Middle frontal gyrus (tissue), 1 donor: ENCODE results near the gene ACSS3.
"Not testable (repeated sequence)": the region's sequence is repeated elsewhere in the genome, so short reads cannot be mapped to it uniquely, and the experiment has no call there.

ENCODE experiments used
- DNase-seq: peaks from one replicate; pipeline ENCODE4 v3.0.0-alpha.2; 2015; ENCODE audit warnings: low spot score; ENCODE audit errors: extremely low spot score

ACSS3 gene

DNA sequence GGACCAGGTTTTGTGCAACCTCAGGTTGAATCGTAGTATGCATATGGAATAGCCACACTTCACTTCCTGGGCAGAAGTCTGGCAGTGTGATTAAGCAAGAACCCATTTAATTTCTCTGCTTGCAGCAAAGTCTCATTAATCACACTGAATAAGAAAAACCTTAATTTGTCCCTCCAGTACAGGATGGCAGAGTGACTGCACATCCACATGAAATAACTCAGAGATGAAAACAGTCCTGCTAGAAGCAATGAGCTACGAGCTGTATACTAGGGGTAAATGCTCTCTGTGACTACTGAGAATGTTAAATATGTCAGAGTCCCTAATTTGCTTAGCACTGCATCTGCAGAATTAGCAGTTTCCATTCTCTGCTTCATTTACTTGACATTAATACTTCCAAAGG lies 88.9 kb downstream of the ACSS3 start:
- no peak for DNase-seq

DNA sequence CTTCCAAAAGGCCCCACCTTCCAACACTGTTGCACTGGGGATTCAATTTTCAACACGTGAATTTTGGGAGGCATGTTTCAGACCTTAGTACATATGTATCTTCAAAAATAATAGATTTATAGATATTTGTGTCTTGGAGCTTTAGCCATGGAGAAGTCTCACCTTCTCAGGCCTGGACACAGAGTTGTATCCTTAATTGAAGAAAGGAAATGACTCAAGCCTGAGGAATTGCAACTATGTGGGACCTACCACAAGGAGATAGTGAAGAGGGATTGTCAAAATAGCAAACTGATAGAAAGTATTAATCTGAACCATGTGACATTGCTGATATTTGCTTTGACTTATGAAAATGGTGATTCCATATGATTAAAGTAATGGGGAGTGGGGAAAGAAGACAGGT lies 89.8 kb downstream of the ACSS3 start:
- DNase-seq, result no peak

DNA sequence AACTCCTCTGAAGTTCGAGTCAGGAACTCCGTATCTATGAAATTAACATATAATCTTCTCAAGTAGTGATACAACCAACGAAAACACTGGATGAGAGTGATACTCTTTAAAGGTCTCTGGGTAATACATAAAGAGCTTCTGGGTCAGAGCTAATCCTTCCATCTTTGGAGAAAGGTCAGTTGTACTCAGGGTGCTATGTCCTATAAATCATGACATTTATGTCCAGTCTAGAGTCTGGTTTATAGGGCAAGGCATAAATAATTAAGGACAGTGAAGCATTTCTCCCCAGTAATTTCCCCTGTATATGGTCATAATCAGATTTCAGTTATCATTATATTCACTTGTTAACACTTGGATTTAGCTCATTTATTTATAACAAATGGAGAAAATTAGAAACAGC lies 90.6 kb downstream of the ACSS3 start:
- no peak for DNase-seq

DNA sequence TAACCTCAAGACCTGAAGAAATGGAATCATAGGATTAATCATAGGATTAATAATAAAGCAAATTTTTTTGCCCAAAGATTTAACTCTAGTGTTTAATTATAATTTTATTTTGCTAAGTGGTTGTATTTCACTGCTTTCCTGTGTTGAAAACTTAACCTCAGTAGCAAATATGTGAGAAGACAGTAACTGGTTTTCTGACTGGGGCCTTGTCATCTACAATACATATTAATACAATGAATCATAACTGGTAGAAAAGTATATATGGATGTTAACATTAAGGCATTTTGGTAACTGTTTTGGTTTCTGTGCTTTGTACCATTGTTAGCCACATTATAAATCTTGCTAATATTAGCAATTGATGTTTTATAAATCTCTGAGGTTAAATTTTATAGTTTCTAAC lies 92.2 kb downstream of the ACSS3 start:
- no peak for DNase-seq

DNA sequence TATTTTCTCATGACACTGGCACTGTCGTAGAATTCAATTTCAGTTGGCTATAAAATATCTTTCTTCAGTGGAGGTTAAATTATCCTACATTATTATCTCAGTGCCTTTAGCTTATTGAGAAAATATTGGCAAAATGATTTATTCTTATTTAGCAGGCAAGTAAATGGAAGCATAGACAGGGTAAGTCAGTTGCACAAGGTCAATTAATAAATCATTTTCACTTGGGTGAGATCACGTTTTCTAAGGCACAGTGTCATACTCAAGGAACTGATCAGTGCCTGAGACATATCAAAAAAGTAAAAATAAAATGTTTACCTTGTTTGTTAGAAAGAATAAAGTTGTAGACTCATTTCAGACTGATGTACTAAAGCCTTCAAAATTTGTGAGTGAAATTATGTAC lies 95.0 kb downstream of the ACSS3 start:
- no peak for DNase-seq

DNA sequence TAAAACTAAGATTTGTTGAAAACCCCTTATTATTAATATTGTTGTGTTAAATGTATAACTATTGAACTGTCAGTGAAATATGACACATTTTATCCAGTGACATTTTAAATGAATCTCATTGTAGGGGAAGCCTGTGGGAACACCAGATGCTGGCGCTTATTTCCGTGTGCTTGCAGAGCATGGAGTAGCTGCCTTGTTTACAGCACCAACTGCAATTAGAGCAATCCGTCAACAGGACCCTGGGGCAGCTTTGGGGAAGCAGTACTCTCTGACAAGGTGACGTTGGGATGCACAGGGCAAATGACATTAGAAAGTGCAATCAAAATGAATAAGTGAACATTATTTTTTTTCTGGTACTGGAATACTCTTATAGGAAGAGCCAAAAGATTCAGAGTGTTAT lies 96.8 kb downstream of the ACSS3 start:
- no peak for DNase-seq

DNA sequence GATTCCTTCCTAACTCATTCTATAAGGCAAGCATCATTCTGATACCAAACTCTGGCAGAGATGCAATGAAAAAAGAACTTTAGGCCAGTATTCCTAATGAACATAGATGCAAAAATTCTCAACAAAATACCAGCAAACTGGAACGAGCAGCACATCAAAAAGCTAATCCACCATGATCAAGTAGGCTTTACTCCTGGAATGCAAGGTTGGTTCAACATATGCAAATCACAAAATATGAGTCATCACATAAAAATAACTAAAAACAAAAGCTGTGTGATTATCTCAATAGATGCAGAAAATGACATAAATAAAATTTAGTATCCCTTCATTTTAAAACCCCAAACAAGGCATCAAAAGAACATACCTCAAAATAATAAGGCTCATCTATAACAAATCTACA lies 98.9 kb downstream of the ACSS3 start:
- DNase-seq, result no peak

DNA sequence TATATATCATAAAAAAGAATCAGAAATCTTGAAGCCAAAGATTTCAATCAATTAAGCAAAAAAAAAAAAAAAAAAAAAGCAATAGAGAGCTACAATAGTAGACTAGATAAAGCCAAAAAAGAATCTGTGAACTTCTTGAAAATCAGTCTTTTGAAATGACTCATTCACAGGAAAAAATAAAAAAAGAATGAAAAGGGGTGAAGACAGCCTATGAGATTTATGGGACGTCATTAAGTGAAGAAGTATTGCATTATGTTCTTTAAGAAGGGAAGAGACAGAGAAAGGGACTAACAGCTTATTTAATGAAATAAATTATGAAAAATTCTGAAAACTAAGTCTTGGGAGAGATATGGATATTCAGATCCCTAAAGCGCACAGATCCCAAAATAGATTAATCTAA lies 103.8 kb downstream of the ACSS3 start:
- DNase-seq, result no peak

DNA sequence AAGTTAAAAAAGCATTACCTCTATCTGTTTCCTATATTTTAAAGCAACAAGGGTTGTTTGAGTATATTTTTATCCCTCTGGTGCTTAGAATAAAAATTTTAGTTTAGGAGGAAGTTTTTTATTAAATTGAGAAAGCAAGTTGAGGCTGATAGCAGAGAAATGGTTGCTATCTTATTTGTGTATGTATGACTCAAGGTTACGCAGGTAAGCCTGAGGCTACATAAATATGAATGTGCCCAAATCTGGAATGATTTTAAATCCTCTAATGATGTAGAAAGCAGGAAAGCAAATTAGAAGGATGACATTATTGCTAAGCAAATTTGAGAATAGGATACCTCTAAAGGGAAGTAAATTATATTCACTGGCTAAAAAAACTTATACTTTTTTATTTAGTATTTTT lies 109.8 kb downstream of the ACSS3 start:
- no peak for DNase-seq

DNA sequence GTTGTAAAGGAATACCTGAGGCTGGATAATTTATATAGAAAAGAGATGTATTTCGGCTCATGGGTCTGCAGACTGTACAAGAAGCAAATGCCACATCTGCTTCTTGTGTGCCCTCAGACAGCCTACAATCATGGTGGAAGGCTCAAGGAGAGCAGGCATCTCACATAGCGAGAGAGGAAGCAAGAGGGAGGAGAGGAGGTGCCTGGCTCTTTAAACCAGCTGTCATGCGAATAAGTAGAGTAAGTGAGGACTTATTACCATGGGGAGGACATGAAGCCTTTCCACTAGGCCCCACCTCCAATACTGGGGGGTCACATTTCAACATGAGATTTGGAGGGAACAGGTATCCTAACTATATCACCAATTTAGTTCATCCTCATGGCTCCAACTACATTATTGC lies 118.7 kb downstream of the ACSS3 start:
- DNase-seq, result no peak

DNA sequence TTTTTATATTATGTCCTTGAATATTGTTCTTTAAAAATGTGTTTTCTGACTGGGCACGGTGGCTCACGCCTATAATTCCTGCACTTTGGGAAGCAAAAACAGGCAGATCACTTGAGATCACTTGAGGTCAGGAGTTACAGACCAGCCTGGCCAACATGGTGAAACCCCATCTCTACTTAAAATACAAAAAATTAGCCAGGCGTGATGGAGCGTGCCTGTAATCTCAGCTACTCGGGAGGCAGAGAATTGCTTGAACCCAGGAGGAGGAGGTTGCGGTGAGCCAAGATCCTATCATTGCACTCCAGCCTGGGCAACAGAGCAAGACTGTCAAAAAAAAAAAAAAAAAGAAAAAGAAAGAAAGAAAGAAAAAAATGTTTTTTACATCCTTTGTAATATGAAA lies 122.7 kb downstream of the ACSS3 start:
- not testable (repeated sequence) for DNase-seq

DNA sequence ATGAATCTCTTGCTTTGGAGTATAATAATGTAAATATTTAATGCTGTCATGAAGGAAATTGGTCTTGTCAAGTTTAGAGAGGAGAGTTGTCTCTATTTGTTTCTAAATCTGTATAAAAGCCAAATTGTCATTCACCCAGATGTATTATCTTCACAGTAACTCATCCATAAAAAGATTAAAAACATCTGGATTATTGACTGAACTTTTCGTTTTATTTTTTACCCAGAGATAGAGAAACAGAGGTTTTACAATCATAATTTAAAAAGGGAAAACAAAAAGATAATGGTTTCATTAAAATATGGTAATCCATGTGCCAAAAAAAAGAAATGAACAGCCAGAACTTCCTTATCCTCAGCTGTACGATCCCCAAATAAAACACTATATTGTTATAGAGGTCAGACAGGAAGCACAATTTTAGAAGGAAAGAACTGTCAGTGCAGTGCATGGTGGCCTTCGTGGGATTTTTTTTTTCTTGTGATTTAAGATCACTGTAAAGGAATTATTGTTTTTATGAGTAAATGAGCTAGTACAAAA lies 125.9 kb downstream of the ACSS3 start:
- no peak for DNase-seq

DNA sequence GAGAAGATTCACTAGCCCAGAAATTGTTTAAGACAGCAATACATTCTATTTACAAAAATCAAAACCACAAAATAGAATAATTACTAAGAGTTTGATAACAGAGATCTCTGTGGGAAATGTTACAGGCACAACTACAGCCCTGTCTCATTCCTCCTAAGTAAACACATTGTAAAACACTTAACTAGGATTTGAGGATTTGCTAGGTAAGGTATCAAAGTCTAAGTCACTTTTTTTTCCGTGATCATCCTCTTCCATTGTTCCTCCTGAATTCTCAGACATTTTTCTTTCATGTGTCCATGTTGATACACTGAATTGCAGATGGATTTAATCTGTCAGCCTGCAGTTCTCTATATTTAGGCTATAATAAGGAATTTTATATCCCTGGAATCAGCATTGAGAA lies 127.5 kb downstream of the ACSS3 start:
- DNase-seq, result no peak

DNA sequence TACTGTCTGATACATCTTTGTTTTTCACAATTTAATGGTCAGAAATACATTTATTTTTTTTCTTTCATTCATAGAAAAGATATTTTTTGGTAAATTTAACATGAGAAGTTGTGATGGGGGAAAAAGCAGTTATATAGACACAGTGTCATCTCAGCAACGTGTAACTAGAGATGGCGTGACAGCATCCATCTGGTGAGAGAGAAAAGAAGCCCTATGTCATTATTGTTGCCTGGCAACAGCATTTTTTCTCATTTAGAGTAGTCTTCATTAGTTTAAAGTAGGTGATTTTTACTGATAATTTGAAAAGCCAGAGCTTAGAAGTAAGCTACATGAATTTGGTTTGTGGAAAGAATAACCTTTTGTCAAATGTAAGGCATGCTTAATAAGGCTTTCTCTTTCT lies 128.6 kb downstream of the ACSS3 start:
- no peak for DNase-seq

DNA sequence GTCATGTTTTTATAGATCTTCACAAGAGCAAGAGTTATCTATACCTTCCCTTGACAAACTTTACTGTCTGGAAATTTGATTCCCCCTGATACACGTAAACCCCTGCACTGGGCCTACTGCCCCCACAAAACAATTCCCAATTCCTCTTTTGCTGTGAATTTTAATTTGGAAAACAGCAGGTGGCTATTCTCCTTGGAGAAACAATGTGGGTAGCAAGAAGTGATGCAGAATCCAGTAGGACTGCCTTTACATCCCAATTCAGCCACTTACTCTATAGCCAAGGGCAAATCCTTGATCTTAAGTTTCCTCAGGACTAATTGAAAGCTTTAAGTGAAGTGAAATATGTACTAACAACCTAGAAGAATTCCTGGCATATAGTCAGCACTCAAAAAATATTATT lies 129.3 kb downstream of the ACSS3 start:
- DNase-seq, result no peak

DNA sequence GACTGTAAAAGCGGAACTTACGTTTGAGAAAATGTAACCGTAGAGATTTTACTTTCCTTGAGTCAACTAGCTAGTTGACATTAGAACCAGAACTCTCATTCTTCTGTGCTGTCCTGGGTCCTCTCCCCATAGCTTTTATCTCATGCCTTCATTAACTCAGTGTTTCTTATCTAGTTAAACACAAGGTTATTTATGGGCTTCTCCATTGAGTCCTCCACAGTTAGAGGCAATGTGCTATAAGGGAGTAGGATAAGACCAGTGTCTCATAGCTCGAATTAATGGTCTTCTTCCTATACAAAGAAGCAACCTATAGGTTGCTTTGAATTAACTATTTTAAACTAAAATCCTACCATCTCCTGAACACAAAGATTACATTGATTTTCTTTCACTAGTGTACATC lies 129.8 kb downstream of the ACSS3 start:
- no peak for DNase-seq

DNA sequence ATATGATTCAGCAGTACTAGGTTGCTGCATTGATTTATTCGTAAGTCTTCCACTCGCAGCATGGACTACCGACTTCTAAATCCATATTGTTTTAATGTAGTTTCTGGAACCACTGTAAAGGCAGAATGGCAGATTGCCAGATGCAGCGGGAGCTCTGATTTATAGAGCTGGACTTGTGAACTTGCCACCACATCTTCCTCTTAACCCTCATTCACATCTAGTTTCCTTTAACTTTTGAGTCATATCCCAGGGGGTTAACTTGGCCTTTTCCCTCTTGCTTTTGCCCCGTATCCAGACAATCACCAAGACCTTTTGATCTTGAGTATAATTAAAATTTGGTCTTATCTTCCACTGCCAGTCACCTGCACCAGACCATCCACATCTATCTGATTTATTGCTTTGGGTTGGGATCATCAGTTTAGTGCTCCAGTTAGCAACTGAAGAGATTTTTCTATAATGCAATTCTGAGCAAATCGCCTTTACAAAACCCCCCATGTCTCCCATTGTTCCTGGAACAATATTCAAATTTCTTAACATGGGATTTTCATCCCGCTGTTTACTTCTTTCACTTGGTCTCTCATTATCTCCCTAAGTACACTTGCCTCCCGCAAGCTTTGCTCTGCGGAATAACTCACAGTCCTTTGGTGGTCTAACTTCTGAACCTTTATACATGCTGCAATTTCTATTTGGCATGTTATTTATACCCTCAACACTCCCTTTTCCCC lies 130.5 kb downstream of the ACSS3 start:
- DNase-seq, result no peak

DNA sequence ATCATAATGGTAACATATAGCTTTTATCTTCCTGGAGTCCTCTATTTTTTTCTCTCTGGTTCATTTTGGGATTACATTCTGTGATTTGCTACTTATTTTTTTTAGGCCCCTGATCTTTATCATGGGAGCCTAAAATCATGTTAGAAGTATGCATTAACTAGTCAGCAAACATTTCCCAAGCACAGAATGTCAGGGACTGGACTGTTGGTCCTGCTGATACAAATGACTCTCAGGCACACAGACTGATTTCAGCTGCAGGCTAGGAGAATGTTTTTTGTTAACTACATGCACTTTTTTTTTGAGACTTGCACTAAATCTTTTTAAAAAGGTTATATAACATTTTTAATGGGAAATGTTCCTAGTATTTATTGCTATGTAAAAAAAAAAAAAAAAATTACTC lies 131.1 kb downstream of the ACSS3 start:
- DNase-seq, result no peak

DNA sequence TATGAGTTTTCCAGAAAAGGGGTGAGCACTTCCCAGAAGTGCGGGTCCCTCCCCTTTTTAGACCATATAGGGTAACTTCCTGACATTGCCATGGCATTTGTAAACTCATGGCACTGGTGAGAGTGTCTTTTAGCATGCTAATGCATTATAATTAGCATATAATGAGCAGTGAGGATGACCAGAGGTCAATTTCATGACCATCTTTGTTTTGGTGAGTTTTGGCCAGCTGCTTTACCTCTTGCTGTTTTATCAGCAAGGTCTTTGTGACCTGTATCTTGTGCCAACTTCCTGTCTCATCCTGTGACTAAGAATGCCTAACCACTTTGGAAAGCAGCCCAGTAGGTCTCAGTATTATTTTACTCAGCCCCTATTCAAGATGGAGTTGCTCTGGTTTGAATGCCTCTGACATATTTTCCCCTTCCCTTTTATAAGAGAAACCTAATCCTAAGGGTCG lies 131.9 kb downstream of the ACSS3 start:
- not testable (repeated sequence) for DNase-seq

DNA sequence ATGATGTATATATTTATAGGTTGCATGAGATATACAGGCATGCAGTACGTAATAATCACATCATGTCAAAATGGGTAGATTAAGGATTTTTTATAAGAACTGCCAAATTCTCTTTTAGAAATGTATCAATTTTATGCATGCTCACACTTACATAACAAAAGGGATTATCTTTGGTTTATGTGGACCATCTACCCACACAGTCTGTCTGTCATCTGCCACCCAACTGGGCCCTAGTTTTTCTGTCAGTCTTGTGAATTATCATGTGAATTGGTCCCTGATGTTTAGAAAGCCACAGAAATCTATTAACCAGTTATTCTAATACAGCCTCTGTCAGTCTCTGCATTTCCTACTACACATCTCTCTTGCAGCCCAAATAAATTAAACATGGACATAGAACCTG lies 133.4 kb downstream of the ACSS3 start:
- DNase-seq, result no peak

DNA sequence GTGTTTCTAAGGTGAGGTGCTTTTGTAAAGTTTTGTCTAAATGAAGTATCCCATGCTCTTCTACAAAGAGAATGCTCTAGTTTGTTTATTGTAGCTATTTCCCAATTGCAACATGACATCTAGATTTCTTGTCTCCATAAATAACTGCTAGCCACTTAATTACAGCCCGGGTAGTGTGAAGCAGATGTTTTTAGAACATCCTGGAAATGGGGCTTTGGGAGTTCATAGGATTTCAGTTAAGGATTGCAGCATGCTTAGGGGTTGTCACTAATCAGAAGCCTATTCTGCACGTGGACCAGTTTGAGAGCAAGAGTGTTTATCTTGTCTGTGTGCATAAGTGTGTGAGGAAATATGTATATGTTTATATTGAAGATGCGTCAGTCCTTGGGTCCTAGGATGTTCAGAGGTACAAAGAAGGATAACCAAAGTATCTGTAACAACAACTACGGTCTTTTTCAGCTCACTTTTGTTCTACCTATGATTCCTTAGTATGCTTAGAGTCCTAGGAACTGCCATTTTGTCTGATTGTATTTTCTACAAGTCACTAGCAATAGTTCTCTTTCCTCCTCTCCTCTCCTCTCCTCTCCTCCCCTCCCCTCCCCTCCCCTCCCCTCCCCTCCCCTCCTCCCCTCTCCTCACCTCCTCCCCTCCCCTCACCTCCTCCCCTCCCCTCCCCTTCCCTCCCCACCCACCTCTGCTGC lies 135.3 kb downstream of the ACSS3 start:
- DNase-seq, result no peak

DNA sequence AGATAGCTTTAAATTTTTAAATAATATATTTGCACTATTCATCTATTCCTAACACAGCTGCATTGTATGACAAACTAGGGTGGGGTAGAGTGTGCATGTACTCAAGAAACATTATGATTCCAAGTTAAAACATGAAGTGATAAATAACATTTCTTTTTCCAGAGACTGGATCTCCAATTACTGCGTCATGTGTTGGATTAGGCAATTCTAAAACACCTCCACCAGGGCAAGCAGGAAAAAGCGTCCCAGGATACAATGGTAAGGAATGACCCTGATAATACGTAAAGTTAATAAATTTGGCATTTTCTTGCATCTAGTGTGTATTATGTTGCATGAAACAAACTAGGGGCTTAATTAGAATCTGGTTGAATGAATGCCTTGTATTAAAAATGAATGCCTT lies 138.9 kb downstream of the ACSS3 start:
- no peak for DNase-seq

DNA sequence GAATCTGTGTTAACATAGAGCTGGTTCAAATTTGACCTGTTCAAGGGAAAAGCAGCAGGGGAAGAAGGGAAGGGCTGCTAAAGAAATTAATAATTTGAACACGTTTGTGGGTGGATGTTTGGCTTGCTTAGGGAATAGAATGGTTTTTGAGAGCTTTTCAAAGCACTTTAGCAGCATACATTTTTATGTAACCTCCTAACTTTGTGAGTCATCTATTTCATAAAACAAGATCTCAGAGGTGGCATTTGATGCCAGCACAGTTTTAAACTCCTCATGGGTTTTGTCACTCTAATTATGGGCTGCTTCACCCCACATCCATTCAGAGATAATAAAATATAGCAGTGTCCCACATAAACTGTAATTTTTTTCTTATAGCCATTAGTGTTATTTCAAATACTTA lies 143.8 kb downstream of the ACSS3 start:
- DNase-seq, result no peak
